ENCODE measurements around the gene ABHD12. TPM values are rescaled to one million over a fixed set of nuclear protein-coding genes. Genes with fewer than 3 reads are reported as not detected.

The ABHD12 gene
- total and polyA plus RNA-seq, 8 donors: 44.4 to 73.0 (median 57.5) TPM

DNA sequence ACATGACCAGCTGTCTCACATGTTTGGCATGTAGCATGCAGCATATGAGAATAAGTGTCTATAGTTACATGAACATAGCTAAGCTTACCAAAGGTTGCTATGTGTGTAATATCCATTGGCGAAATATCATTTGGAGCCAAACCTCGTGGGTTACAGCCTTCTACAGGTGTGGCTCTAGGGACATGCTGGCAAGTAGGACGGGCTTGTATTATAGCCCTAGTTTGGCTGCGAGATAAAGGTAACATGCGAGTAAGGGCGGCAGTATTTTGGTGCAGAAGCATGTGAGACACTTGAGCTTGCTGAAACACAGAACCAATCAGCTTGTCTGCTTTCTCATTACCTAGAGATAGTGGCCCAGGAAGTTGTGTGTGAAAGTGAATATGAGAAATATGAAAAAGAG, 6.5 kb upstream of the ABHD12 start:
- H3K4me1 ChIP-seq: peaks cover 0 to 11% (median 0%) of the 10 kb centered on the region in 3 donors
- FAIRE-seq: no peak
- no peaks in the 10 kb centered on the region for H3K27me3 ChIP-seq
- no peak overlapping the region for H3K4me3 ChIP-seq
- WGBS, 2 donors: 83 to 88% methylated on average over 6 of the region's 6 CpGs
- H3K36me3 ChIP-seq: no peaks in the 10 kb centered on the region
- H3K27ac ChIP-seq: peak overlapping the region in 1 of 4 donors; percentile 28
- H3K9me3 ChIP-seq: no peaks in the 10 kb centered on the region
- TF ChIP-seq CTCF (IDR thresholded peaks at IDR 0.05): no peak
- intact Hi-C loops (cut with DNase I): loop anchor here in 1 of 3 donors (5.0 kb wide), 1 partner anchor 60 kb away; no protein-coding TSS in a partner anchor
- no peak for DNase-seq
- no peak for ATAC-seq

GRCh38 chr20:25394996-25395395, 4.4 kb upstream of the ABHD12 start:
- DNase-seq: no peak
- no peak for FAIRE-seq
- ATAC-seq: no peak
- TF ChIP-seq CTCF (IDR thresholded peaks at IDR 0.05): no peak
- H3K9me3 ChIP-seq: no peaks in the 10 kb centered on the region
- 88 to 89% methylated on average over 6 of the region's 6 CpGs for WGBS, 2 donors
- H3K4me1 ChIP-seq: peaks cover 0 to 16% (median 0%) of the 10 kb centered on the region in 3 donors
- no peak overlapping the region for H3K27ac ChIP-seq
- intact Hi-C loops (cut with DNase I): loop anchor here in 1 of 3 donors (5.0 kb wide), 1 partner anchor 58 kb away; no protein-coding TSS in a partner anchor
- no peaks in the 10 kb centered on the region for H3K27me3 ChIP-seq
- no peaks in the 10 kb centered on the region for H3K36me3 ChIP-seq
- no peak overlapping the region for H3K4me3 ChIP-seq

DNA sequence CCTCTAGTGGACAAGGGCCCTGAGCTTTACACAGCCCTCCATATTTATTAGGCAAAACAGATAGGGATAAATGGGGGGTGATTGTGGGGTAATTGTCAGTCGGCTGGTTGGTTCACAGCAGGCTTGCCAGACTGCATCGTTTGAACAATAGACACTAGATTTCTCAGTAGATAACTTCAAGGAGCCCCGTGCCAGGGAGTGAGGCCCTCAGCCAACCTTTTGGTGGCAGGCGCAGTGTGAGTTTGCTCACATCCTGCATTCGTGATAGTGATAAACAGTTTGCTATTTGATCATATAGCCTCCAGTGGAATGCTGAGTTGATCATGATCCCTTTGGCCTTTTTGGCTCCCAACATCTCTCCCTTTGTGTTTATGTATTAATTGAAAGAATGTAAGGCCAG, 3.6 kb upstream of the ABHD12 start:
- no peaks in the 10 kb centered on the region for H3K9me3 ChIP-seq
- no peak overlapping the region for H3K4me3 ChIP-seq
- no peak for FAIRE-seq
- no peaks in the 10 kb centered on the region for H3K36me3 ChIP-seq
- WGBS, 2 donors: 49 to 54% methylated on average over 5 of the region's 5 CpGs
- H3K4me1 ChIP-seq: peaks cover 0 to 16% (median 0%) of the 10 kb centered on the region in 3 donors
- intact Hi-C loops (cut with DNase I): no loop called here
- no peak for ATAC-seq
- H3K27ac ChIP-seq: no peak overlapping the region
- no peak for DNase-seq
- TF ChIP-seq CTCF (IDR thresholded peaks at IDR 0.05): no peak
- H3K27me3 ChIP-seq: no peaks in the 10 kb centered on the region

DNA sequence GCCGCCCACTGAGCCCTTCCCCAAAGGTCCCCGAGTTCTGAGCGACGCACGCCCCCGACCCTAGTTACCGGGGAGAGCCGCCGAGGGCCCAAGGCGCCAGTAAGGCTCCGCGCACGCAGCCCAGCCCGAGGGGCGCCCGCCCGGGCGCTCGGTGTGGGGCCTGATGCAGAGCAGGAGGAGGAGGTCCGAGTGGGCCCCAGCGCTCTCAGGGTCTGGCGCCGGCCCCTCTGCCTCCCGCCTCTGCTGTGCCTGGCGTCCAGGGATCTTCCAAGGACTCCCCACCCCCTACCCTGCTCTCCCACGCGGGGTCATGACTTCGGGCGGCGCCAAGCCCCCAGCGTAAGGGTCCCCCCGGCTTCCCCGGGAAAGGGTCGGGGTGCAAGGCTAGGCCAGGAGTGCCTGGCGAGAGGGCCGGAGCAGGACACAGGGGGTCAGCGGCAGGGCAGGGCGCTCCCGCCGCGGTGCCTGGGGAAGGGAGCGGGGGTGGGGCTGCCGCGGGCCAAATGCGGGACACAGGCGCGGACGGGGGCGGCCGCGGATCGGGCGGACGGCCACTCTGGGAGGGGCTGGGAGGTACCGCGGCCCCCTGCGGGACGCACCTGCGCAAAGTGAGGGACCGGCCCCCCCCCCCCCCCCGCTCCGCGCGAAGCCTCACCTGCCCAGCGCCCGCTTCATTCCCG, 637 bp downstream of the ABHD12 start:
- peak overlapping the region; percentile 82 to 94 (median 91) for H3K27ac ChIP-seq
- no peak for TF ChIP-seq CTCF (IDR thresholded peaks at IDR 0.05)
- H3K4me1 ChIP-seq: peaks cover 0 to 8% (median 0%) of the 10 kb centered on the region in 3 donors
- intact Hi-C loops (cut with DNase I): no loop called here
- H3K27me3 ChIP-seq: no peaks in the 10 kb centered on the region
- 1% methylated on average over 46 to 67 of the region's 67 CpGs for whole genome bisulfite sequencing, 2 donors
- FAIRE-seq (no peak), DNase-seq (peak; percentile 40 to 86 (median 58)), ATAC-seq (peak; percentile 38 to 62 (median 50))
- H3K4me3 ChIP-seq: peak overlapping the region; percentile 87 to 97 (median 92)
- H3K36me3 ChIP-seq: no peaks in the 10 kb centered on the region
- H3K9me3 ChIP-seq: no peaks in the 10 kb centered on the region

DNA sequence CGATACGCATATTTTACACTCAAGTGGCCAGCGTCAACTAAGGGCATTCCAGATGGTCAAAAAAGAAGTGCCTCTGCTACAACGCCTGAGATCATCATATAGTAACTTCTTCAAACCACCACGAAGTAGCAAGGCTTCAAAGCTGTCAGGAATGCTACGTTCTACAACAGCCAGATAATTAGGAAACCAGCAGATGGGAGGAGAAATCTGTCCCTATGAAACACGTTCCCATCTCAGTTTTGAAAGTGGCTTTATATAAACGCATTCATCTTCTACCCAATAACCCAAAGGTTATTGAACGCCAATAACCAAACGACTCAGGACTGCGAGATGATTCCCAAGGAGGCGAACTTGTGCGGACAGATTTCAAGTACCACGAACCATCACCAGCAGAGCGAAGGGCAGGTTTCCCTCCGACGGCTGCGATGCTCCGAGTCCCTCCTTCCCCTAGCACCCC, 1.2 kb downstream of the ABHD12 start:
- no peaks in the 10 kb centered on the region for H3K9me3 ChIP-seq
- WGBS, 2 donors: 9 to 12% methylated on average over 19 of the region's 19 CpGs
- DNase-seq (no peak), ATAC-seq (peak in 3 of 4 donors; percentile 0 to 6 (median 1)), FAIRE-seq (no peak)
- H3K36me3 ChIP-seq: no peaks in the 10 kb centered on the region
- H3K4me3 ChIP-seq: peak overlapping the region; percentile 87 to 97 (median 92)
- peaks cover 2 to 11% (median 4%) of the 10 kb centered on the region in 3 donors for H3K4me1 ChIP-seq
- intact Hi-C loops (cut with DNase I): no loop called here
- peak overlapping the region; percentile 82 to 94 (median 91) for H3K27ac ChIP-seq
- no peaks in the 10 kb centered on the region for H3K27me3 ChIP-seq
- TF ChIP-seq CTCF (IDR thresholded peaks at IDR 0.05): no peak

All from pancreas (tissue), 10 donors.